GM21737 (cell line): ENCODE data around the gene UBL7.

Experiments used
- ATAC-seq: cut with Tn5 transposase; IDR thresholded peaks from one replicate; pipeline ENCODE4 v1.9.1; 2021; ENCODE audit warnings: mild to moderate bottlenecking, moderate library complexity; ENCODE audit not compliant: unreplicated experiment

The UBL7 gene

DNA sequence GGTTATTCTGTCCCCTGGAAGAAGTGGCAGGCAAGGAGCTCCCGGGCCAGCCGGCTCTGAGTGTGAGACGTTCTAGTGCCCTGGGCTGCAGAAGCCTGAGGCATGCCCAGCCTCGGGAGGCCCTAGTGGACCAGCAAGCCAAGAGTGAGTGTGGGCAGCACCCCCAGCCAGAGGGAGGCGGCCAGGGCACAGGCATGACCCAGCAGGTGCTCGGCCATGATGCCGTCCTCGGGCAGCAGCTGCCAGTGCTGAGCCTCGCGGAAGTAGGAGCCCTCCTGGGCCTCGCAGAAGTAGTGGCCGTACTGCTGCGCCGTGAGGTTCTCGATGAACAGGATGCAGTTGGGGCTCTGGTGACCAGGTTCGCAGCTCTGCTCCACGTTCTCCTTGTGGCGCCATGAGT, 50.5 kb downstream of the UBL7 start:
- ATAC-seq = no peak

DNA sequence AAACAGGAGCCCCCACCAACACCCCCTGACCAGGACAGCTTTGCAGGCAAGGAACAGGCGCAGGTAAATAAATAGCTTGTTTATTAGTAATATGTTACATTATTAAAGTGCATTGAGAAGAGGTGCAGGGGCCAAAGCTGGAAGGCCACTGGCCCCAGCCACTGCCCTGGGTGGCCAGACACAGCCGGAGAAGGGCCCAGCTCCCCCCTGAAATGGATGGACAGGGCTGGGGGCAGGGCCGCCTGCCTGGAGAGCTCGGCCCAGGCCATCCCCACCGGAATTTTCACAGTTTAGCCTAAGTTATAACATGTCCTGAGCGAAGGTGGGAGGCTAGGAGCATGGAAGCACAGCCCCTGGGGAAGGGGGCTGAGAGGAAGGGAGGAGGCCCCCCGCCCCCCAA, 51.7 kb downstream of the UBL7 start:
- no peak for ATAC-seq

DNA sequence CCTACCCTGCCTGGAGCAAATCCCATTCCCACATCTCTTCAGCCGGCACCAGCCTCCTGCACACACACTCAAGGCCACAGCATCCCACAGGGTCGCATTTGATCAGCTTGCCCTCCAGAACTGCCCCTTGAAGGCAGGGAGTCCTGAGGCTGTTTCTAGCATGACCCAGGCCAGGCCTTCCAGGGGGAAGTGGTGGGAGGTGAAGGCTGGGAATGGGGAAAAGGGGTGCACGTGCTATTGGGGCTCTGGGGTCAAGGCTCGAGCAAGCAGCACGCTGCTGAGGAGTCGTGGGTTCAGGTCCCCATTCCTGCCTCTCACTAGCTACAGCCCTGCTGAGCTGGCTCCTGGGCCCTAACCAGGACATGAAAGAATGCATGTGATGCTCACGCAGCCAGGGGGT, 52.1 kb downstream of the UBL7 start:
- ATAC-seq = no peak

DNA sequence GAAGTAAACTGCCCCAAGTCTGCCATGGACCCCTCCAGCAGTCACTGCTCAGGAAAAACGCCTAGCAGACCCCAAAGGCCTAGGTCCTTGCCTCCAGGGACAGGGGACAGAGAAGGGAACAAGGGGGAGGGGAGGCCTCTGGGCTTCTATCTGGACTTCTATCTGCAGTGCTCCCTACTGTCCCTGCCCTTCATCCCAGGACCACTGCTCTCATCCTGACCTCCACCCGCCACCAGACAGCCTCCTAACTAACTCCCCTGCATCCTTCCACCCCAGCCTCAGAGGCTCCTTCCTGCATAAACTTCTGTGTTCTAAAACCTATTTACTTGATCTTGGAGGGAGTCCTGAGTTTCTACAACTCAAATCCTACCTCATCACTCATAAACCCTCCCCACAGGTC, 52.6 kb downstream of the UBL7 start:
- no peak for ATAC-seq

DNA sequence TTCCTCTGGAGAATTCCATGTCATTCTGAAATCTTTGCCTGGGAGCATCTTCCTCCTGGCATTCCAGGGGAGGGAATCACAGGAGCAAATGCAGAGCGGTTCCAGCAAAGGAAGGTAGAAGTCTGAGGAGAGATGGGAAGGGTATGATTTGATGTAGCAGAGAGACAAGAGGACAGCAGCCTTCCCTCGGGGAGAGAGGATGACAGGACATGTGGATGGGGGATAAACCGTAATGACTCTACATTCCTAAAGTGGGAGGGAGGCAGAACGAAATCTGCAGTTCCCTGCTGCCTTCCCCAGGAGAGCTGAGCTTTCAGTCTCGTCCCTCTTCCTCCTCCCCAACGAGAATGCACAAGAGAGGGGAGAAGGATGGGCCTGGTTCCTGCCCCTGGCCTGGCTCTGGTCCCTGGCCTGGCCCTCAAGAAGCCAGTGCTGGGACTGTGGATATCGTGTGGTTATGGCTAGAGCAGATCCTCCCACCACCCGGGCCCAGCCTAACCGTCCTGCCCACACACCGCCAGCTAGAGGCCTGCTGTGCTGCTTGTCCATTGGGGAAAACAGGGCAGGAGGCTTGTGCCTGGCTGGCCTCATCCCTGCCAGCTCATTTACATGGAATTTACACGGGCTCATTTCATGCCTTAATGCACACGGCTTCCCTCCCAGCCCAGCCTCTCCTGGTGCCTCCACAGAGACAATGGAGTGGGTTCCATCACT, 53.8 kb downstream of the UBL7 start:
- ATAC-seq = no peak

DNA sequence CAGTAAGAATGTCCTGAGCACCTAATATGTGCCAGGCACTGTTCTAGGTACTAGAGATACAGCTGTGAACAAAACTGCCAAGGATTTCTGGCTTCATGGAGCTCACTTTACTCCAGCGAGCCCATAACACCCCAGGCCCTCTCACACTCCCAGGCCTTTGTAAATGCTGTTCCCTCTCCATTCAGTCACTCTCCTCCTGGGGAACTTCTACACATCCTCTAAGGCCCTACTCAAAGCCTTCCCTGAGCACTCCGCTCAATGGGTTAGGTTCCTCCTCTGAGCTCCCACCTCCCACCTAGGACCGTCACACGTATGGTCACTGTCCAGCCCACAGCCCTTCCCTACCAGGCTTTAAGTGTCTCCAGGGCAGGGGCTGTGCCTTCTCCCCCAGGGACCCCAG, 54.4 kb downstream of the UBL7 start:
- no peak for ATAC-seq

DNA sequence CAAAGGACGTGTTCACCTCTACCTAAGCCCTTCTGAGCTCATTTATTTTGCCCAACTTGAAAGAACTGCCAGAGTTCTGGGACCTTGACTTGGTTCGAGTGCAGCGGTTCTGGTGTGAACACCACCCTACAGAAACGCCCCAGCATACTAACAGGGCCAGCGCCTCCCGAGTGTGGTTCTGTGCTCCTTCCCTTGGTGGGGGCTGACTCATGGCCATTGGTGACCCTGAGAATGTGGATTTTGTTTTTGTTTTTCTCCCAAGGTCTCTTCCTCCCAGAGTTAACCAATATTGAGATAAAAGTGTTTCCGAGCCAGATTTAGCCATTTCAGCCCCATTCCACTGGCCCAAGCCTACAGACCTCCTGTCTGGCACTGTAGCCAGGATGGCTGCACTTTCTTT, 55.1 kb downstream of the UBL7 start:
- ATAC-seq = no peak

DNA sequence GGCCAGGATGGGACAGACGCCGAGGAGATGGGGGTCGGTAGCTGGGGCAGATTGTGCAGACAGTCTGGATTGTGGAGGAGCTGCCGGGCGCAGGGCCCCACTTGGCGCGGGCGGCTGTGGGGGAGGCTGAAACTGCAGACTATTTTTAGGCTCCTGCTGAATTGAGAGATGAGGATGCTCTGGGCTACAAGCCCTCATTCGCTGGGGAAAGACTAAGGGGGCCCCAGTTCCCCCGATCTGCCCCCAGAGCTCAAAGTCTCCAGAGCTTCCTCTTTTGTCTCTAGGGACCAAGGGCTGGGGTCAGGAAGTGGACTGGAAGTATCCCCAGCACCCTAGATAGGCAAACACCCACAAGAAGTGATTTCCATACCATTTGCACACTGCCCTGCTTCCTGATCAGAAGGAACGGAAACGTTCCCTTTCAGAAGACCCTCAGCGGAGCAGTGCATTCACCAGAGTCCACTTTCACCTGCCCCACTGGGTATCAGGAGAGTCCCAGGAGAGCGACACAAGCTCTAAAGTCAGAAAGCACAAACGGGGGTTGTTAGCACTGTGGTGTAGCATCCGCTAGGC, 56.9 kb downstream of the UBL7 start:
- peak; percentile 35 for ATAC-seq

DNA sequence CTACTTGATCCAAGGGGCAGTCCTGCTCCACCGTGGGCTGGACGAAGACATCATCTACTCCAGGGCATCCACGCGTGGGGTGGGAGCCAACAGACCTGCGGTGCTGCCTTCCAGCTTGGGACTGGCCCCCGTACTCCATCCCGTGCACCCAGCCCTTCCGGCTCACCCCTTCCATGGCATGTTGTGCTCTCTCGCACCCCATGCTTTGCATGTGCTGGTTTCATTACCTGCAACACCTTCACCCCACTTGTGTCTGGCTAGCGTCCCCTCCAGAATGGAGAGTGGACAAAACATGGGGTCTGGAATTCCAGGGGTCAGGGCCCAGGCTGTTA, 57.4 kb downstream of the UBL7 start:
- no peak for ATAC-seq

DNA sequence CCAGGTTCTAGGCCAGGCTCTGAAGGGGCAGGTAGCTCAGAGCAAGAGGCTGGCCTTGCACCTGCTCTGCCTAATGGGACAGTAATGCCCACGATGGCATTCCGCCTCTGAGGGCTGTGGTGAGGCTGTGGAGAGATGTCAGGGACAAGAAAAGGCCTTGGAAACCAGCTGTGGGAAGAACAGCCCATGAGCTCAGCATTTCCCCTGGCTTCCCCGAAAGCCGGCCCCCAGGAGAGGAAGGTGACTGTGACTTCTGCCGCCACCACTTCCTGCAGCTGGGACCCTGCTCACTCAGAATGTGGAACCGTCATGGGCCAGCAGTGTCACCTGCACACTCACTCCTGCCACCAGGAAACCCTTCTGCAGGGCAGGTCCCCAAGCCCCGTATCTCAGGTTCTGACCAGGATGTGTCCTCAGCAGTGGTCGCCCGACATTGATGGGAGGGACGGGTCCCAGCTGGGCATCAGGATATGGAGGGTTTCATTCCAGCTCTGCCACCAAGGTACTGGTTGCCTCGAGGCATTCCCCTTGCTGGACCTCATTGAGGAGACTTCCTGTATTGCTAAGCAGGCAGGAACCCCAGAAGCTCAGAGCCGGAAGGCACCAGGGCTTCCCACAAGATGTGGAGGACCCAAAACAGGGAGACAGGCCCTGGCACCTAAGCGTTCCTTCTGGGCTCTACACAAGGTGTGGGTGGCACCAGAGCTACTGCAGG, 57.9 kb downstream of the UBL7 start:
- ATAC-seq = peak; percentile 28

DNA sequence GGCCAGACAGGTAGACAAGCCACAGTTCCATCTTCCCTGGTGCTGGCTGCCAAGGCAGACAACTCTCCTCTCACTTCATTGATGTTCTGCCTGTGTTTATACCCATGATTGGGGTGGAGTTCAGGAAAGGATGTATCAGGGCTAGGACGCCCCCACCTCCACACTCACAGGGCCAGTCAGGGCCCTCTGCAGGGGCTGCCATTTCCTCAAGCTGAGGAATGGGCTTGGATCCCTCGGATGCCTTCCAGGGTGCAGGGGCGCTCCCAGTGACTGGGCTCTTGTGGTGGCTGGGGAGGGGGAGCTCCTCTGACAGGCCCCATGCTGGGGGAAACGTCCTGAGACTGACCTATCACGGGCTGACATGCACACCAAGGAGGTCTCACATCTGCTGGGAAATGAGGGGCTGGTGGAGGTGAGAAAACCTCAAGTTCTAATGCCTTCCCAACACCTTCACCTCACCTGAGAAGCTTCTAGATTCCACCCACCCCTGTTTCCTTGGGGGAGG, 58.6 kb downstream of the UBL7 start:
- no peak for ATAC-seq

DNA sequence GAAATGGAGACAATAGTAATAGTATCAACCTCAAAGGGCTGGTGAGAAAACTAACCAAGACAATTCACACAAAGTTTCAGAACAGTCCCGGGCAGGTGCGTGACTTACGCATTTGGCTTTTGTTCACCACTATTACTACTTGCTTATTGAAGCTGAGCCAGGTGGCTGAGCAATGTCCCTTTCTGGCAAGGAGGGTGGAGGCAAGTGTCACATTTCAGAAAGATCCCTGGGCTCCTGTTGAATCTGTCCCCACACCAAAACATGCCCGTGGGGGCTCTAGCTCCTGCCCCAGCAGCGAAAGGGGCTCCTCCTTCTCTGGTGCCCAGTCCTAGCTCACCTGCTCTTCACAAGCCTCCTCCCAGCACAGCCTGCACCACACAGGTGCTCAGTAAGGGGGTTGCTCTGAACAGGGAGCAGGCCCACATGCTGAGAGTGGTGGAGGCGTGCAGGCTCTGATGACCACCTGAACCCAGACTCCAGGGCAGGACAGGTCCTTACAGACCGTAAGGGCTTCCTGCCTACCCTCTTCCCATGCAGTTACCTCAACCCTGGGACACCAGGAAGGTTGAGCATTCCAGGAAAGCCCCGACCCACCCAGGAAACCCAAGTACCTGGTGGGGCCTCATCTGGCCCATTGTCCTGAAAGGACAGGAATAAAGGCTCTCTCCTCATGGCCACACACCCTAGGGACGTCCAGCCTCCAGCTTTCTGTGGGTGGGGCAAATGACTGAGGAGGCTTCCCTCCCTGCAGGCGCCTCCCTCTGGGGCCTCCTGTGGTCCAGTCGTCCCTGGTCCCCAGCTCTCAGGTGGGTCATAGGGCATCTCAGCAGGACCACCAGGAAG, 59.8 kb downstream of the UBL7 start:
- ATAC-seq = no peak

DNA sequence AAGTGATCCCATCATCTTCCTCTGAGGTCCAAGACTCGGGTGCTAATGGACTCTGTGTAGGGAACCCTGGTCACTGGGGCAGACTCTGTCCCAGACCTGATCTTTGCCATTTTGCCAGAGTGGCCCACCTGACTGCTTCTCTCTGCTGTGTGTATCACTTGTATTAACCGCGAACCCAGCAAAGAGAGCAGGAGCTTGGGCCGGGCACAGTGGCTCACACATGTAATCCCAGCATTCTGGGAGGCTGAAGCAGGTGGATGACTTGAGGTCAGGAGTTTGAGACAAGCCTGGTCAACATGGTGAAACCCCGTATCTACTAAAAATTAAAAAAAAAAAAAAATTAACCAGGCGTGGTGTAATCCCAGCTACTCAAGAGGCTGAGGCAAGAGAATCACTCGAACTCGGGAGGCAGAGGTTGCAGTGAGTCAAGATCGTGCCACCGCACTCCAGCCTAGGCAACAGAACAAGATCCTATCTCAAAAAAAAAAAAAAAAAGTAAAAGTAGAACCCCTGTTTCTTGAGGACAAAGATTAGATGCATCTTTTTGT, 60.6 kb downstream of the UBL7 start:
- ATAC-seq = no peak

DNA sequence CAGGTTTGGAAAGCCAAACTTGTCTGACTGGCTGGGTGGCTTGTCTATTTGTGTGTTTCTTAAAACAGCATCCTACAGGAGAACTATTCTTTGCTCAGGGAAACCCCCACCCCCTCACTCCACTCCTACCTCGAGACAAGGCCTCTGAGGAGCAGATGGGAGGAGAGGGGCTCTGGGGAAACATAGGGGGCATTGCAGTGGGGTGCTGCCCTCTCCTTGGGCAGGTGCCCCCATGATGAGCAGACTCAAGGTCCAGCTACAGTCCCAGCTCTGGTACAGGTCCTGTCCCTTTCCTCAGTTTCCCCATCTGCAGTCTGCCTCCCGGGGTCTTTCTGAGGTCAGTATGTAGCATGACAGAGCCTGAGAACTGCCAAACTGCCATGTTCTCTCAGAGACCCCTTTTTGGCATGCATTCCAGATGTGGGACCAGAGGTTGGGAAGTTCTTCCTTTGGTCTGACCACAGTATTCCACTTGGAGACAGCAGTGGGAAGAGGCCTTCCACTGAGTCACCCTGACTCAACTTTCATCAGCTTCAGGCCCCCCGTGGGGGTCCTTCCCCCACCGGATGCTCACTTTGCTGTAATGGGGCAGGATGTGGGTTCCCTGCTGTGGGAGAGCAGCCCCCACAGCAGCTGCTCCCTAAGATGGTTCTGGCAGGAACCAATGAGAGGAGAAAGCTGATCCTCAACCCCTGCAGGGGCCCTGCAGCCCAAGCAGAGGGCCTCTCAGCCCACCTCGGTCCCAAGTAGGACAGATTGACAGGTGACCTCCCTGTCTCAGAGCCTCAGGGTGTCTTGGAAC, 61.2 kb downstream of the UBL7 start:
- no peak for ATAC-seq

DNA sequence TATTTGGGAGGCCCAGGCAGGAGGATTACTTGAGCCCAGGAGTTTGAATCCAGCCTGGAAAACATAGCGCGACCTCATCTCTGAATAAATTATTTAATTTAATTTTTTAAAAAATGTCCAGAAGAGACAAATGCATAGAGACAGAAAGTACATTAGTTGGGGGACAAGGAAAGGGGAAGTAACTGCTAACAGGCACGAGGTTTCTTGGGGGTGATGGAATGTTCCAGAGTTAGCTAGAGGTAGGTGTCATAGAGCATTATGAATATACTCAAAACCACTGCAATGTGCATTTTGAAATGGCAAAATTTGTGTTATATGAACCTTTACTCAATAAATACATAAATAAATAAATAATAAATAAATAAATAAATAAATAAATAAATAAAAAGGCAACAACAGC, 61.9 kb downstream of the UBL7 start:
- ATAC-seq = no peak

DNA sequence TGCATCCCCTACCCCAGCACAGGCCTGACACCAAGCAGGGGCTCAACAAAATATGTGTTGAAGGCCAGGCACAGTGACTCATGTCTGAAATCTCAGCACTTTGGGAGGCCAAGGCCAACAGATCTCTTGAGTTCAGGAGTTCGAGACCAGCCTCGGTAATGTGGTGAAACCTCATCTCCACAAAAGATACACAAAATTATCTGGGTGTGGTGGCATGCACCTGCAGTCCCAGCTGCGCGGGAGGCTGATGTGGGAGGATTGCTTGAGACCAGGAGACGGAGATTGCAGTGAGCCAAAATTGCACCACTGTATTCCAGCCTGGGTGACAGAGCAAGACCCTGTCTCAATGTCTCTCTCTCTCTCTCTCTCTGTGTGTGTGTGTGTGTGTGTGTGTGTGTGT, 62.8 kb downstream of the UBL7 start:
- no peak for ATAC-seq

DNA sequence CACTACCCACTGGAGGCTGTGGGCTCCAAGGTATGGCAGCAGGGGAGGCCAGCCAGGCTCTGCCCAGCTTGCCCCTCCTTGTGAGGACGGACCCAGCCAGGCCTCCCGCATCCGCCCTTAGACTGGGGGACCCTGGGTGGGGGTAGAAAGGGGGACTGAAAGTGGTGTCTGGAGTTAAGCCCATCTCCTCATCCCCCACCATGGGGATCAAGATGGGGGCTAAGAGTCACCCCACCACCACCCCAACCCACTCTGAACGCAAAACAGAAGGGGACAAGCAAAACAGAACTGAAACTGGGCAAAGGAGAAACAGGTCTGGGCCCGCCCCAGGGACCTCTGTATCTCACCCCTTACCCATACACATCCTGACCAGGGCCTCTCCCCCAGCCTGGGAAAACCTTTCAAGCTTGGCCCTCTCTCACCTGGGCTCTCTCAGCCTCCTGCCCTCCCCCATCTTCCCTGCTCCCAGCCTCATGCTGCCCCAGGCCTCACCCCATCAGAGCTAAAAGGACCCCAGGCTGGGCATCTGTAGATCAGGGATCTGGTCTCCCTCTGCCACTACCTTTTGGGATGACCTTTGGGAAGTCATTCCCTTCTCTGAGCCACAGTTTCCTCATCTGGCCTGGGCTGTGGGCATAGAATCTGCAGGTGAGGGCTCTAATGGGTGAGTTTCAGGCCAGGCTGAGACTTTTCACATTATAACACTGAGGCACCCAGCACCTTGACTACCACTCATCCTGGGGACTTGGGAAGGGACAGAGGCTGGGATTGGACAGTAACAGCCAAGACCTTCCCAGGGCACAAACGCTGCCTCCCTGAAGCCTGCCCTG, 63.5 kb downstream of the UBL7 start:
- peak; percentile 26 for ATAC-seq

DNA sequence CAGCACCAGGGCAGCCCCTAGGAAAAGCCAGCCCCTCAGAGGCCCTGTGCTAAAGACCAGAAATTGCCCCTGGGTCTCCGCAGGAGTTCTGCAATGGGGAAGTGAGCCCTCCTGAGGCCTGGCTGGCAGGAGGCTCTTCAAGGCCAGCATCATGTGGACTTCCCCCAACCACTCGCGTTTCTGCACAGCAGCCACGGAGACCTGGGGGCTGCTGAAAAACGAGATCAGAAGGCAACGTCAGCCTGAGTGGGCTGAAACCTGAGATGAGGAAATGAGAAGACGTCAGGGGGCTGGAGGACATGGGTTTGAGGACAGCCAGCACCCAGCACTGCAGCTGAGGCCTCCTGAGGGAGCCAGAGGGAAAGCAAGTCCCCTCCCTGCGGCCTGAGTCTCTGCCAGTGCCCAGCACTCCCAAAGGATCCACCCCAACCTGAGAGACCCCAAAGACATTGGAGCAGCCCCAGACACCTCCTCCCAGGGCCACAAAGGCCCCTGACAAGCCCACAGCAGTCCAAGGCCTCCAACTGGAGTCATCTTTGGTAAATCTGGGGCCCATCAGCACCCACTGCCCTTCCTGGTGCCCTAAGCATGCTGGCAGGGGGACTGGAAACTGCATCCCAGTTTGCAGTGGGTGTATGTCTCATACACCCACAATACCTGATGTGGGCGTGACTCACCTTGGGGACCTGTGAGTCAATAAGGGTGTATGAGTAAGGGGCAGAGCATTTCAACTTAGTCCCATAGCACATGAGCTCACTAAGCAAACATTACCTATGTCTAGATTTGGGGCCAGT, 64.3 kb downstream of the UBL7 start:
- peak; percentile 36 for ATAC-seq

DNA sequence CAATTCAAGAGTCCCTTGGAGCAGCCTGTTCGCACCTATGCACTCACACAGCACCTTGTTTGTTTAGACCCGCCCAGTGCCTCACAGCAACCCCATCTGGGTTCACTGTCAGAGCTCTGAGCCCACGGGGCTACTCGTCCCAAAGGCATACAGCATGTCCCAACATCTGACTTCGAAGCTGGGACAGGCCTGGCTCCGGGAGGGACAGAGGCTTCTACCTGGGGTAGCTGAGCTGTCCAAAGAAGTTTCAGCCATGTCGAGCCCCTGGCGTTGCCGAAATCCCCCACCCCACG, 64.9 kb downstream of the UBL7 start:
- peak; percentile 0 for ATAC-seq
